H9 (cell line): ENCODE data around the gene FGA. TPM values are rescaled to one million over a fixed set of nuclear protein-coding genes. Genes with fewer than 3 reads are reported as not detected.

Experiments
- DNase-seq: peaks from one replicate; pipeline ENCODE4 v3.0.0-alpha.2; 2017
- H2AFZ ChIP-seq: one replicate; pipeline ENCODE4 v1.6.1; 2013; ENCODE audit warnings: mild to moderate bottlenecking, low read length, control low read depth, moderate library complexity
- H2AK5ac ChIP-seq: 2 replicates; pipeline ENCODE4 v1.6.1; 2013; ENCODE audit warnings: low read length, control low read depth, mixed read lengths; ENCODE audit not compliant: insufficient read length
- H2BK120ac ChIP-seq: one replicate; pipeline ENCODE4 v1.6.1; 2013; ENCODE audit warnings: low read depth, mild to moderate bottlenecking, low read length, control low read depth, inconsistent platforms; ENCODE audit not compliant: poor library complexity, severe bottlenecking
- H2BK12ac ChIP-seq: 2 replicates; pipeline ENCODE4 v1.6.1; 2013; ENCODE audit warnings: low read length, control low read depth, mixed read lengths, low read depth; ENCODE audit not compliant: insufficient read length
- H2BK15ac ChIP-seq: 2 replicates; pipeline ENCODE4 v1.6.1; 2013; ENCODE audit warnings: low read depth, low read length, control low read depth
- H2BK20ac ChIP-seq: one replicate; pipeline ENCODE4 v1.6.1; 2013; ENCODE audit warnings: low read depth, mild to moderate bottlenecking, low read length, control low read depth, inconsistent platforms; ENCODE audit not compliant: poor library complexity, severe bottlenecking
- H2BK5ac ChIP-seq: 2 replicates; pipeline ENCODE4 v1.6.1; 2013; ENCODE audit warnings: low read length, control low read depth, mixed read lengths; ENCODE audit not compliant: insufficient read length
- H3K14ac ChIP-seq: 2 replicates; pipeline ENCODE4 v1.6.1; 2013; ENCODE audit warnings: low read length, control low read depth; ENCODE audit not compliant: insufficient read depth
- H3K18ac ChIP-seq: 2 replicates; pipeline ENCODE4 v1.6.1; 2013; ENCODE audit warnings: low read depth, mild to moderate bottlenecking, mixed read lengths, low read length, control low read depth; ENCODE audit not compliant: insufficient read length
- H3K23ac ChIP-seq: 2 replicates; pipeline ENCODE4 v1.6.1; 2013; ENCODE audit warnings: low read length, control low read depth, mixed read lengths, low read depth; ENCODE audit not compliant: insufficient read length
- H3K23me2 ChIP-seq: 2 replicates; pipeline ENCODE4 v1.6.1; 2013; ENCODE audit warnings: low read depth, mild to moderate bottlenecking, mixed read lengths, low read length, control low read depth; ENCODE audit not compliant: insufficient read length, poor library complexity, severe bottlenecking
- H3K27ac ChIP-seq: 2 replicates; pipeline ENCODE4 v1.5.1; 2013; ENCODE audit warnings: low read length, control low read depth, mixed read lengths, low read depth; ENCODE audit not compliant: insufficient read length
- H3K27me3 ChIP-seq: 2 replicates; pipeline ENCODE4 v1.6.1; 2013; ENCODE audit warnings: low read length, control low read depth, inconsistent platforms; ENCODE audit not compliant: insufficient read depth
- H3K4ac ChIP-seq: 2 replicates; pipeline ENCODE4 v1.6.1; 2013; ENCODE audit warnings: low read depth, mild to moderate bottlenecking, control low read depth, inconsistent platforms, low read length, moderate library complexity
- H3K4me1 ChIP-seq: 2 replicates; pipeline ENCODE4 v1.6.1; 2013; ENCODE audit warnings: low read length, control low read depth, inconsistent platforms; ENCODE audit not compliant: insufficient read depth
- H3K4me2 ChIP-seq: 2 replicates; pipeline ENCODE4 v1.6.1; 2013; ENCODE audit warnings: low read length, control low read depth, mixed read lengths; ENCODE audit not compliant: insufficient read length, insufficient read depth
- H3K56ac ChIP-seq: 2 replicates; pipeline ENCODE4 v1.6.1; 2013; ENCODE audit warnings: low read depth, mild to moderate bottlenecking, mixed read lengths, low read length, control low read depth; ENCODE audit not compliant: insufficient read length
- H3K79me1 ChIP-seq: 2 replicates; pipeline ENCODE4 v1.6.1; 2013; ENCODE audit warnings: low read depth, mild to moderate bottlenecking, moderate library complexity, low read length, control low read depth, inconsistent platforms; ENCODE audit not compliant: insufficient read depth, poor library complexity, severe bottlenecking
- H3K79me2 ChIP-seq: 2 replicates; pipeline ENCODE4 v1.6.1; 2013; ENCODE audit warnings: low read length, control low read depth, inconsistent platforms; ENCODE audit not compliant: insufficient read depth
- H3K9ac ChIP-seq: 2 replicates; pipeline ENCODE4 v1.6.1; 2013; ENCODE audit warnings: low read length, control low read depth, mixed read lengths; ENCODE audit not compliant: insufficient read length; ENCODE audit errors: extremely low read depth
- H3K9me3 ChIP-seq: one replicate; pipeline ENCODE4 v1.6.1; 2013; ENCODE audit warnings: low read depth, low read length, inconsistent platforms; ENCODE audit not compliant: control insufficient read depth
- H3T11ph ChIP-seq: one replicate; pipeline ENCODE4 v1.6.1; 2013; ENCODE audit warnings: mild to moderate bottlenecking, low read length, control low read depth, inconsistent platforms
- H4K20me1 ChIP-seq: one replicate; pipeline ENCODE4 v1.6.1; 2013; ENCODE audit not compliant: control insufficient read depth, insufficient read length, insufficient read depth
- H4K5ac ChIP-seq: 2 replicates; pipeline ENCODE4 v1.6.1; 2013; ENCODE audit warnings: low read depth, mild to moderate bottlenecking, mixed read lengths, low read length, control low read depth; ENCODE audit not compliant: insufficient read length
- H4K8ac ChIP-seq: replicated peaks from 2 replicates; pipeline ENCODE4 v1.6.1; 2013; ENCODE audit warnings: low read length, control low read depth, mixed read lengths, low read depth; ENCODE audit not compliant: insufficient read length
- H4K91ac ChIP-seq: 2 replicates; pipeline ENCODE4 v1.6.1; 2013; ENCODE audit warnings: low read depth, mild to moderate bottlenecking, moderate library complexity, mixed read lengths, low read length, control low read depth; ENCODE audit not compliant: insufficient read length
- H3K27ac Mint-ChIP-seq, 3 experiments: 2 replicates in 2 of 3; 3 replicates in 1 of 3; pipeline ENCODE4 v1.8.0; 2020 to 2021; ENCODE audit warnings: mixed read lengths in 3 of 3, mild to moderate bottlenecking in 1 of 3, moderate library complexity in 1 of 3
- H3K27me3 Mint-ChIP-seq: 2 replicates; pipeline ENCODE4 v1.8.0; 2021; ENCODE audit warnings: low read depth, mild to moderate bottlenecking, moderate library complexity, mixed read lengths
- H3K36me3 Mint-ChIP-seq, 3 experiments: 2 replicates in 2 of 3; 3 replicates in 1 of 3; pipeline ENCODE4 v1.8.0; 2020 to 2021; ENCODE audit warnings: low read depth in 3 of 3, mixed read lengths in 3 of 3; ENCODE audit not compliant: insufficient read depth in 1 of 3
- H3K4me1 Mint-ChIP-seq, 2 experiments: 2 replicates each; pipeline ENCODE4 v1.8.0; 2020; ENCODE audit warnings: mixed read lengths in 2 of 2
- H3K4me3 Mint-ChIP-seq, 2 experiments: 2 replicates in 1 of 2; 3 replicates in 1 of 2; pipeline ENCODE4 v1.8.0; 2020 to 2021; ENCODE audit warnings: mild to moderate bottlenecking in 2 of 2, mixed read lengths in 2 of 2, moderate library complexity in 1 of 2
- H3K9me3 Mint-ChIP-seq, 2 experiments: 2 replicates in 1 of 2; 3 replicates in 1 of 2; pipeline ENCODE4 v1.8.0; 2020; ENCODE audit warnings: mild to moderate bottlenecking in 2 of 2, mixed read lengths in 2 of 2, moderate library complexity in 1 of 2
- WGBS: extraction: QIAGEN DNeasy Blood & Tissue Kit; methylation state at CpG from one replicate; pipeline ENCODE4 v1.1.7; 2013; ENCODE audit warnings: missing lambda C conversion rate, low lambda C conversion rate, mixed read lengths; ENCODE audit not compliant: insufficient read length; ENCODE audit errors: extremely low coverage; 5-methylcytosine and 5-hydroxymethylcytosine counted together
- total RNA-seq: library from RNA; stranded (reverse); gene quantifications from 2 replicates; pipeline ENCODE4 v1.2.1, GENCODE V29; 2021
- TF ChIP-seq, protein P1 (sequence below): fragments of 200-600 bp; sonication (generic); conservative IDR thresholded peaks from 3 replicates; pipeline ENCODE4 v1.8.0; 2021; ENCODE audit warnings: antibody characterized with exemption, mild to moderate bottlenecking

The FGA gene
- total RNA-seq, 1 experiment from 2014 or later, result not detected

DNA sequence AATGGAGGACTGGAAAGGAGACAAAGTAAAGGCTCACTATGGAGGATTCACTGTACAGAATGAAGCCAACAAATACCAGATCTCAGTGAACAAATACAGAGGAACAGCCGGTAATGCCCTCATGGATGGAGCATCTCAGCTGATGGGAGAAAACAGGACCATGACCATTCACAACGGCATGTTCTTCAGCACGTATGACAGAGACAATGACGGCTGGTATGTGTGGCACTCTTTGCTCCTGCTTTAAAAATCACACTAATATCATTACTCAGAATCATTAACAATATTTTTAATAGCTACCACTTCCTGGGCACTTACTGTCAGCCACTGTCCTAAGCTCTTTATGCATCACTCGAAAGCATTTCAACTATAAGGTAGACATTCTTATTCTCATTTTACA, 21.0 kb downstream of the FGA start:
- Histone ChIP-seq H3K9ac (no peak overlapping the region), H3K23me2 (no peaks in the 10 kb centered on the region), H4K91ac (no peak overlapping the region), H4K20me1 (no peaks in the 10 kb centered on the region), H3K9me3 (no peaks in the 10 kb centered on the region), H3K27me3 (no peaks in the 10 kb centered on the region), H3K18ac (no peak overlapping the region), H3K14ac (no peak overlapping the region), H3K23ac (no peak overlapping the region), H3K4ac (no peak overlapping the region), H2BK15ac (no peak overlapping the region), H3K4me2 (no peak overlapping the region), H3T11ph (no peak overlapping the region), H3K79me1 (no peaks in the 10 kb centered on the region), H2AFZ (no peak overlapping the region), H2BK120ac (no peak overlapping the region), H4K5ac (no peak overlapping the region), H2BK20ac (no peak overlapping the region), H4K8ac (no peak overlapping the region), H3K79me2 (no peaks in the 10 kb centered on the region), H2BK5ac (no peak overlapping the region), H2BK12ac (no peak overlapping the region), H3K4me1 (no peaks in the 10 kb centered on the region), H3K56ac (no peak overlapping the region), H3K27ac (no peak overlapping the region), H2AK5ac (no peak overlapping the region)
- no peaks in the 10 kb centered on the region for H3K9me3 Mint-ChIP-seq
- no peak for DNase-seq
- TF ChIP-seq, protein P1, sequence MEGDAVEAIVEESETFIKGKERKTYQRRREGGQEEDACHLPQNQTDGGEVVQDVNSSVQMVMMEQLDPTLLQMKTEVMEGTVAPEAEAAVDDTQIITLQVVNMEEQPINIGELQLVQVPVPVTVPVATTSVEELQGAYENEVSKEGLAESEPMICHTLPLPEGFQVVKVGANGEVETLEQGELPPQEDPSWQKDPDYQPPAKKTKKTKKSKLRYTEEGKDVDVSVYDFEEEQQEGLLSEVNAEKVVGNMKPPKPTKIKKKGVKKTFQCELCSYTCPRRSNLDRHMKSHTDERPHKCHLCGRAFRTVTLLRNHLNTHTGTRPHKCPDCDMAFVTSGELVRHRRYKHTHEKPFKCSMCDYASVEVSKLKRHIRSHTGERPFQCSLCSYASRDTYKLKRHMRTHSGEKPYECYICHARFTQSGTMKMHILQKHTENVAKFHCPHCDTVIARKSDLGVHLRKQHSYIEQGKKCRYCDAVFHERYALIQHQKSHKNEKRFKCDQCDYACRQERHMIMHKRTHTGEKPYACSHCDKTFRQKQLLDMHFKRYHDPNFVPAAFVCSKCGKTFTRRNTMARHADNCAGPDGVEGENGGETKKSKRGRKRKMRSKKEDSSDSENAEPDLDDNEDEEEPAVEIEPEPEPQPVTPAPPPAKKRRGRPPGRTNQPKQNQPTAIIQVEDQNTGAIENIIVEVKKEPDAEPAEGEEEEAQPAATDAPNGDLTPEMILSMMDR, result no peak
- no peak overlapping the region for H3K27ac Mint-ChIP-seq
- peaks cover 0 to 4% of the 10 kb centered on the region in 2 experiments; a peak in 2 of 4 replicates for H3K4me1 Mint-ChIP-seq
- H3K27me3 Mint-ChIP-seq, result no peaks in the 10 kb centered on the region
- H3K4me3 Mint-ChIP-seq, result no peak overlapping the region
- no CpG with 5 or more reads among the region's 5 CpGs for WGBS
- no peaks in the 10 kb centered on the region for H3K36me3 Mint-ChIP-seq
